Prostate gland (tissue), 2 donors: ENCODE measurements around the gene SFT2D1.

ENCODE experiments used
- CTCF ChIP-seq, 4 experiments: fragments of 200-600 bp in 2 of 4; fragments of 450-650 bp in 2 of 4; sonication (generic) in 2 of 4; IDR thresholded peaks; 1 replicate in 3 of 4; 2 replicates in 1 of 4; pipeline ENCODE4 v1.5.1; 2016 to 2019; ENCODE audit warnings: antibody characterized with exemption in 4 of 4, mild to moderate bottlenecking in 2 of 4, moderate library complexity in 2 of 4
- POLR2A ChIP-seq: fragments of 450-650 bp; IDR thresholded peaks from one replicate; pipeline ENCODE4 v1.6.1; 2016; ENCODE audit warnings: antibody characterized with exemption, mild to moderate bottlenecking
- POLR2AphosphoS5 ChIP-seq: sonication (generic); formaldehyde crosslinking; IDR thresholded peaks from one replicate; pipeline ENCODE4 v1.6.1; 2017; ENCODE audit warnings: antibody characterized with exemption

- no peak for TF ChIP-seq CTCF (IDR thresholded peaks at IDR 0.05)
- no peak for TF ChIP-seq POLR2A
- TF ChIP-seq POLR2AphosphoS5, result no peak
Measured at GRCh38 chr6:166310634-166311033, 31.7 kb downstream of the SFT2D1 start.
